ENCODE data around the gene UBE2S. TPM values are rescaled to one million over a fixed set of nuclear protein-coding genes. Genes with fewer than 3 reads are reported as not detected.

Gene UBE2S
- total RNA-seq, 1 experiment from 2014 or later, result 254 TPM

DNA sequence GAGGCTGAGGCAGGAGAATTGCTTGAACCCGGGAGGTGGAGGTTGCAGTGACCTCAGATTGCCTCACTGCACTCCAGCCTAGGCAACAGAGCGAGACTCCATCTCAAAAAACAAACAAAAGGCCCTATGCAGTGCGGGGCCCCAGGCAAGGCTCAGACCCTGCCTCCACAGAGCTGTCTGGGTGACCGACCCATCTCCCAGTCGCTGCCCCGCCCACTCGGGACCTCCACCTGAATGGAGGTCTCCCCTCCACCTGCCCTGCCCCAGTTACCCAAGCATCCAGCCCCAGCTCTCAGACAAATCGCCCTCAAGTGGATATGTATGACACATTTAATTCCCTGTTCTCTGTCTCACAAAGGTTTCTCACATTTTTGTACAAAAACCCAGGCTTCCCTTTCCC is 42.3 kb downstream of the UBE2S start:
- DNase-seq (ENCODE audit: low read depth), result no peak

DNA sequence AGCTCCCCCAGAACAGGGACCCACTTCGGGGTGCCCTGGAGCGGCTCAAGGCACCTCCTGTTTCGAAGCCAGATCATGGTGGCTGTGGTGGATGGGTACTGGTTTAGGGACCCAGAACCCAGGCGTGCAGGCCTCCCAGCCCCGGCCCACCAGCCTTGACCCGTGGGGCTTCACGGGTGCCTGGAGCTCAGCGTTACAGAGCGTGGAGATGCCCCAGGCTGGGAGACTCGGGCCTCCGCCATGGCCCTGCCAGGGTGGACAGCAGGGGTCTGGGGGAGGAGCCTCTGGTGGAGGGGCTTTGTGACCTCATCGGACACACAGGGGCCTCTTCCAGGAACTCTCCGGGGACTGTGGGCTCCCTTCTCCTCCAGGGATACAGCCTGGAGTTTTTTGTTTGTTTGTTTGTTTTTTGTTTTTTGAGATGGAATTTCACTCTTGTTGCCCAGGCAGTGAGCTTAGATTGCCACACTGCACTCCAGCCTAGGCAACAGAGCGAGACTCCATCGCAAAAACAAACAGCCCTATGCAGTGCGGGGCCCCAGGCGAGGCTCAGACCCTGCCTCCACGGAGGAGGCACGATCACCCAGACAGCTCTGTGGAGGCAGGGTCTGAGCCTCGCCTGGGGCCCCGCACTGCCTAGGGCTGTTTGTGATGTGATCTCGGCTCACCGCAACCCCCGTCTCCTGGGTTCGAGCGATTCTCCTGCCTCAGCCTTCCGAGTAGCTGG is 44.4 kb downstream of the UBE2S start, which contains the start of gene GARIN5B:
Gene GARIN5B (minus strand): TSS at position 271 of the 727 bp plus-strand sequence. CDS start 194 bp downstream, at position 77.
- no peak for DNase-seq (ENCODE audit: low read depth)

- DNase-seq (ENCODE audit: low read depth), result no peak
Measured at GRCh38 chr19:55362174-55362989, 45.2 kb downstream of the UBE2S start.

DNA sequence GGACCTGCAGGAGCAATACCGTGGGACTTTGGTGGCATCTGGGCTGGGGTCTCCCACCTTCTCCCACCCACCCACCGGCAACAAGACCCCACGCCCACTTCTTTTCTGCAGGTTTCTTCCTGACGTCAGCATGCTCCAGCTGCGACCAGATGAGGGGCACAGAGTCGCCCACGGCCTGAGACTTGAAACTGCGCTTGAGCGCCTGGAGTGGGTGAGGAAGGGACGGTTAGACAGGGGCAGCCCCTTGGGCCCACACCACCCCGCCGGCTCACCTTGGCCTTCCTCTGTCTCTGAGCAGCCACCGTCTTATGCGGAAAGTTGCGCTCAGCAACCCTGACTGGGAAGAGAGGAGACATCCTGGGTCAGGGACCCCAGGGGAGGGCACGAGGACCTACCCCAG is 46.7 kb downstream of the UBE2S start:
- DNase-seq (ENCODE audit: low read depth), result no peak

DNA sequence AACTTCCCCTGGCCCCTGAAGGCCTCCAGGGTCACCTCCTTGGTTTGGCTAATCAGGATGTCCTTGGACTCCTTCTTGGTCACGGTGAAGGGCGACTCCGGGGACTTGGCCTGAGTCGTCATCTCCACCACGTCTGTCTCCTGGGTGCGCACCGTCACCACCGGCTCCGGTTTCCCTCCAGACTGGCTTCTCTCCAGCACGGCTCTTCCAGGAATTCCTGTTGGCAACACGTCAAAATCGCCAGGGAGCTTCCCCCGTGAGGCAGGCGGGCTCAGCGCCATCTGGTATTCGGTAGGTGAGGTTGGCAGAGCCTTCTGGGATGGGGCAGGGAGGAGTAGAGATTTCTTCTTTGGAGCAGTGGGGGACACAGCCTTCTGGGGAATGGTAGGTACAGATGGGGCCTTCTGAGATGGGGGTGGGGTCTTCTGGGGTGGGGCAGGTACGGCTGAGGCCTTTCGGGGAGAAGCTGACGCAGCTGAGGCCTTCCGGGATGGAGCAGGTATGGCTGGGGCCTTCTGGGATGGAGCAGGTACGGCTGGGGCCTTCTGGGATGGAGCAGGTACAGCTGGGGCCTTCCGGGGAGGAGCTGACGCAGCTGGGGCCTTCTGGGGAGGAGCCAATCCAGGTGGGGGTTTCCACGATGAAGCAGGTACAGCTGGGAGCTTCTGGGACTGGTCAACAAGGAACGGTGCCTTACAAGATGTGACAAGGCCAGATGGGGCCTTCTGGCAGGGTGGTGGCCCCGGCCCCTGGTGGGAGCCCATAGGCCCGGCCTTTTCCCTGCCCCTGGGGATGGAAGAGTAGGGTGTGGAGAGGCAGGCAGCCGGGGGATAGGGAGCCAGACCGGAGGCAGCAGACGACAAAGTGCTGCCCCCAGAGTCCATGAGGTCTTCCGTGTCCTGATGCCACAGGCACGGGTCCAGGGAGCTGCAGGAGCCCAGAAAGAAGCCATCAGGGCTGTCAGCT is 48.4 kb downstream of the UBE2S start:
- DNase-seq (ENCODE audit: low read depth), result no peak

GRCh38 chr19:55358493-55358892 is 49.1 kb downstream of the UBE2S start:
- DNase-seq (ENCODE audit: low read depth), result no peak

GRCh38 chr19:55355213-55355821 is 52.3 kb downstream of the UBE2S start:
- no peak for DNase-seq (ENCODE audit: low read depth)

- DNase-seq (ENCODE audit: low read depth), result no peak
Measured at GRCh38 chr19:55354698-55355212, 52.8 kb downstream of the UBE2S start, which contains the start of gene COX6B2. Gene COX6B2, minus strand, starts transcription at chr19:55354719. Its CDS starts 198 bp downstream, at chr19:55354521.

- DNase-seq (ENCODE audit: low read depth), result no peak
Measured at GRCh38 chr19:55353803-55354697, 53.5 kb downstream of the UBE2S start.

GRCh38 chr19:55353356-55353802 is 54.2 kb downstream of the UBE2S start:
- DNase-seq (ENCODE audit: low read depth), result no peak

GRCh38 chr19:55352549-55353145 is 54.9 kb downstream of the UBE2S start:
- no peak for DNase-seq (ENCODE audit: low read depth)

DNA sequence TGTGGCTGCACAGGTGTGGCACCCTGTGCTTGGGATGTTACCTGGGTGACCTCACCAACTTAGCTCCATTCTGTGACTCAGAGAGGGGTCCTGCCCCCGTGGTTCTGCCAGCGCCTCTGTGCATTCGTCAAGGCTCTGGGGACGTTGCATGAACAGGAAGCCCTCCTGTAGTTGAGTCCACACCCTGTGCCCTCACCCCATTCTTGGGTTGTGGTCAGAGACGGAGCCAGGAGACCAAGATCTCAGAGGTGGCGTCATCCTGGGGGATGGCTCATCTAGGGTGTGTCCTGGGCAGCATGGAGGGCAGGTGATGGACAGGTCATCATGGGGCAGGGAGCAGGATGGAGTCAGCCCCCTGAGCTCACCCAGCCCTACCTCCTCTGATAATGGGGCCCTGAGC is 55.5 kb downstream of the UBE2S start:
- no peak for DNase-seq (ENCODE audit: low read depth)

- no peak for DNase-seq (ENCODE audit: low read depth)
Measured at GRCh38 chr19:55350620-55351315, 56.8 kb downstream of the UBE2S start.

Other genes starting within 250 kb of the UBE2S start
- gene DNAAF3, start 241.2 kb downstream of the UBE2S start, total RNA-seq (2014; rRNA removed), result 0.90 and 1.3 TPM in 2 replicates
- not detected in 2 replicates for gene SYT5, start 227.5 kb downstream of the UBE2S start, total RNA-seq (2014; rRNA removed)
- gene PTPRH, start 198.3 kb downstream of the UBE2S start, total RNA-seq (2014; rRNA removed), result 0.19 and 0.29 TPM in 2 replicates
- gene TMEM86B, start 179.0 kb downstream of the UBE2S start, total RNA-seq (2014; rRNA removed), result 0.98 and 1.5 TPM in 2 replicates
- gene PPP6R1, start 148.8 kb downstream of the UBE2S start, total RNA-seq (2014; rRNA removed), result 57.1 and 61.4 TPM in 2 replicates
- gene HSPBP1, start 127.7 kb downstream of the UBE2S start, total RNA-seq (2014; rRNA removed), result 45.7 and 49.8 TPM in 2 replicates
- 5.7 and 10.8 TPM in 2 replicates for gene BRSK1, start 123.8 kb downstream of the UBE2S start, total RNA-seq (2014; rRNA removed)
- gene TMEM150B, start 82.4 kb downstream of the UBE2S start, total RNA-seq (2014; rRNA removed), result not detected in 2 replicates
- gene KMT5C, start 67.9 kb downstream of the UBE2S start, total RNA-seq (2014; rRNA removed), result 14.8 and 16.9 TPM in 2 replicates
- gene COX6B2, start 53.1 kb downstream of the UBE2S start, total RNA-seq (2014; rRNA removed), result not detected in 2 replicates
- gene GARIN5B, start 44.5 kb downstream of the UBE2S start, total RNA-seq (2014; rRNA removed), result not detected in 2 replicates
- 1.7 and 2.1 TPM in 2 replicates for gene IL11, start 37.3 kb downstream of the UBE2S start, total RNA-seq (2014; rRNA removed)
- gene TMEM190, start 31.0 kb downstream of the UBE2S start, total RNA-seq (2014; rRNA removed), result not detected in 2 replicates
- gene TMEM238, start 23.5 kb downstream of the UBE2S start, total RNA-seq (2014; rRNA removed), result 0.32 TPM in 1 of 2 replicates, not detected in the other
- 306 and 535 TPM in 2 replicates for gene RPL28, start 21.9 kb downstream of the UBE2S start, total RNA-seq (2014; rRNA removed)
- 0.06 TPM in 1 of 2 replicates, not detected in the other for gene SHISA7, start 35.5 kb upstream of the UBE2S start, total RNA-seq (2014; rRNA removed)
- 89.8 and 90.2 TPM in 2 replicates for gene ISOC2, start 53.9 kb upstream of the UBE2S start, total RNA-seq (2014; rRNA removed)
- not detected in 2 replicates for gene C19orf85, start 57.0 kb upstream of the UBE2S start, total RNA-seq (2014; rRNA removed)
- 2.7 and 9.2 TPM in 2 replicates for gene ZNF628, start 68.8 kb upstream of the UBE2S start, total RNA-seq (2014; rRNA removed)
- 23.7 and 25.8 TPM in 2 replicates for gene NAT14, start 77.4 kb upstream of the UBE2S start, total RNA-seq (2014; rRNA removed)
- gene SSC5D, start 80.6 kb upstream of the UBE2S start, total RNA-seq (2014; rRNA removed), result 0.34 and 0.45 TPM in 2 replicates
- gene SBK2, start 129.3 kb upstream of the UBE2S start, total RNA-seq (2014; rRNA removed), result 0.71 and 1.5 TPM in 2 replicates
- gene SBK3, start 137.8 kb upstream of the UBE2S start, total RNA-seq (2014; rRNA removed), result 0.17 and 0.26 TPM in 2 replicates
- 7.3 and 7.7 TPM in 2 replicates for gene ZNF579, start 173.1 kb upstream of the UBE2S start, total RNA-seq (2014; rRNA removed)
- 4.7 and 7.4 TPM in 2 replicates for gene FIZ1, start 191.7 kb upstream of the UBE2S start, total RNA-seq (2014; rRNA removed)
- gene ZNF524, start 192.5 kb upstream of the UBE2S start, total RNA-seq (2014; rRNA removed), result 13.4 and 14.0 TPM in 2 replicates
- 2.2 and 3.0 TPM in 2 replicates for gene ZNF865, start 197.9 kb upstream of the UBE2S start, total RNA-seq (2014; rRNA removed)
- 3.3 and 5.5 TPM in 2 replicates for gene ZNF784, start 216.8 kb upstream of the UBE2S start, total RNA-seq (2014; rRNA removed)
- gene ZNF580, start 233.2 kb upstream of the UBE2S start, total RNA-seq (2014; rRNA removed), result 8.7 and 15.3 TPM in 2 replicates
- gene ZNF581, start 235.9 kb upstream of the UBE2S start, total RNA-seq (2014; rRNA removed), result 11.4 and 15.4 TPM in 2 replicates
- gene CCDC106, start 240.4 kb upstream of the UBE2S start, total RNA-seq (2014; rRNA removed), result 14.2 and 15.3 TPM in 2 replicates
- gene U2AF2, start 247.2 kb upstream of the UBE2S start, total RNA-seq (2014; rRNA removed), result 168 and 174 TPM in 2 replicates